GM12891 (cell line): ENCODE results near the gene PROX1.

ENCODE experiments used
- PAX5 ChIP-seq: IDR thresholded peaks from 2 replicates; pipeline ENCODE4 v1.6.1; 2011; ENCODE audit warnings: low read length, moderate library complexity, mild to moderate bottlenecking; ENCODE audit not compliant: insufficient read depth, severe bottlenecking
- POLR2A ChIP-seq: IDR thresholded peaks from 2 replicates; pipeline ENCODE4 v1.6.1; 2011; ENCODE audit warnings: low read depth, low read length, control low read depth
- POLR2AphosphoS5 ChIP-seq: IDR thresholded peaks from 2 replicates; pipeline ENCODE4 v1.6.1; 2011; ENCODE audit warnings: low read depth, low read length, control low read depth
- POU2F2 ChIP-seq: IDR thresholded peaks from 2 replicates; pipeline ENCODE4 v1.6.1; 2011; ENCODE audit warnings: low read depth, mild to moderate bottlenecking, control low read depth, low read length, moderate library complexity
- SPI1 ChIP-seq: IDR thresholded peaks from 2 replicates; pipeline ENCODE4 v1.6.1; 2011; ENCODE audit warnings: low read depth, low read length, control low read depth
- TAF1 ChIP-seq: IDR thresholded peaks from 2 replicates; pipeline ENCODE4 v1.6.1; 2011; ENCODE audit warnings: low read depth, low read length, control low read depth

DNA sequence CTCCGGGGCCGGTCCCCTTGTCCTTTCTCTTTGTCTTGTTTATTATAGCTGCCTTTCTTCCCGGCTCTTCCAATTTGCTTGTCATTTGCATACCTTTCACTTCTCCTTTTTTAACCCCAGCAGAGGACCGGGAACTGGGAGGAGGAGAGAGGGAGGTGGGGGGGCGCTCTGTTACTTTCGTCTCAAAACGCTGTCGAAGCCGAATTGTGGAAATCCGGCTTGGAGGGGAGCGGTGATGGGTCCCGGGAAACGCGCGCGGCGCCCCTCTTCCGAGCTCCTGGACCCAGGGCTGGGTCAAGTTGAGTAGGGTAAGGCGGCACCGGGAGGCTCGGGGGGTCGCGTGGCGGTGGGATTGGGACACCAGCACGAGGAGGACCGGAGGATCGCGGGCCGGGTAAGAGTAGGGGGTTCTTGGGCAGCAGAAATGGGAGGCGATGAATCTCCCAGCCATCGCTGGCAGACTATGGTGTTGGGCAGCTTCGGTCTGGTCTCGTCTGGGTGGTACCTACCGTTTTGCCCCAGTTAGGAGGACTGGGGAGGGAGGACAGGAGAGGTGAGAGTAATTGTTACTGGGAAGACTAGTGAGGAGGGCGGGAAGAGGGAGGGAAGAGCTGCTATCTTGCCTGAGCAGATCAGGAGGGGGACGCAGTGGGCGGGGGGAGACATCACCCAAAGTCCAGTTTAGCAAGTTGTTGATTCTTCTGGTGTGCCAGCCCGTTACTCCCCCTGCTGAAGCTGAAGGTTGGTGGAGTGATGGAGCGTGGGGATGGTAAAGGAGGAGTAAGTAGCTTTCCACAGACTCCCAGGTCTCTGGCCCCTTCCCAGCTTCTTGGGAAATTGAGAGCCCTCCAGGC, 1.5 kb downstream of the PROX1 start:
- TF ChIP-seq POLR2A (no peak), POLR2AphosphoS5 (no peak), TAF1 (no peak), SPI1 (peak; percentile 41), POU2F2 (no peak), PAX5 (no peak)
